Superior temporal gyrus (tissue), 1 donor: Measurements from ENCODE around the gene DMWD.

Experiments used
- DNase-seq: peaks from one replicate; pipeline ENCODE4 v3.0.0-alpha.2; 2016; ENCODE audit errors: extremely low spot score

DMWD gene

GRCh38 chr19:45785781-45786532 is 6.7 kb downstream of the DMWD start:
- DNase-seq = no peak

- no peak for DNase-seq
Measured at GRCh38 chr19:45785097-45785496, 7.5 kb downstream of the DMWD start.

GRCh38 chr19:45784096-45784495 is 8.5 kb downstream of the DMWD start:
- no peak for DNase-seq

- no peak for DNase-seq
Measured at GRCh38 chr19:45782820-45783785, 9.5 kb downstream of the DMWD start.

GRCh38 chr19:45782162-45782691 is 10.4 kb downstream of the DMWD start, which contains the start of gene DMPK:
TSS of gene DMPK (minus strand) at chr19:45782490. CDS start at chr19:45782352, 138 bp downstream.
- no peak for DNase-seq

GRCh38 chr19:45781214-45782161 is 11.2 kb downstream of the DMWD start:
- no peak for DNase-seq

- DNase-seq = no peak
Measured at GRCh38 chr19:45780448-45781213, 12.0 kb downstream of the DMWD start.

GRCh38 chr19:45780146-45780447 is 12.5 kb downstream of the DMWD start:
- DNase-seq = no peak

- no peak for DNase-seq
Measured at GRCh38 chr19:45779231-45780145, 13.2 kb downstream of the DMWD start.

- no peak for DNase-seq
Measured at GRCh38 chr19:45778010-45778661, 14.5 kb downstream of the DMWD start.

- DNase-seq = no peak
Measured at GRCh38 chr19:45777395-45777961, 15.2 kb downstream of the DMWD start.

GRCh38 chr19:45774765-45775164 is 17.9 kb downstream of the DMWD start:
- DNase-seq = no peak

GRCh38 chr19:45773384-45773783 is 19.3 kb downstream of the DMWD start:
- DNase-seq = no peak

- DNase-seq = no peak
Measured at GRCh38 chr19:45772912-45773311, 19.7 kb downstream of the DMWD start.

GRCh38 chr19:45772130-45772840 is 20.4 kb downstream of the DMWD start:
- no peak for DNase-seq

- no peak for DNase-seq
Measured at GRCh38 chr19:45771311-45771933, 21.2 kb downstream of the DMWD start.
